Middle frontal gyrus (tissue), 1 donor: ENCODE measurements around the gene C10orf53.
"Not testable (repeated sequence)": the region's sequence is repeated elsewhere in the genome, so short reads cannot be mapped to it uniquely, and the experiment has no call there.

Experiments used
- DNase-seq: peaks from one replicate; pipeline ENCODE4 v3.0.0-alpha.2; 2015; ENCODE audit warnings: low spot score; ENCODE audit errors: extremely low spot score

C10orf53 gene

GRCh38 chr10:49688261-49688846 is 8.9 kb downstream of the C10orf53 start:
- DNase-seq = no peak

GRCh38 chr10:49688920-49689319 is 9.5 kb downstream of the C10orf53 start:
- DNase-seq = no peak

- DNase-seq = no peak
These were observed 10.5 kb downstream of the C10orf53 start for GRCh38 chr10:49689882-49690510.

GRCh38 chr10:49690698-49691356 is 11.4 kb downstream of the C10orf53 start:
- DNase-seq = no peak

DNA sequence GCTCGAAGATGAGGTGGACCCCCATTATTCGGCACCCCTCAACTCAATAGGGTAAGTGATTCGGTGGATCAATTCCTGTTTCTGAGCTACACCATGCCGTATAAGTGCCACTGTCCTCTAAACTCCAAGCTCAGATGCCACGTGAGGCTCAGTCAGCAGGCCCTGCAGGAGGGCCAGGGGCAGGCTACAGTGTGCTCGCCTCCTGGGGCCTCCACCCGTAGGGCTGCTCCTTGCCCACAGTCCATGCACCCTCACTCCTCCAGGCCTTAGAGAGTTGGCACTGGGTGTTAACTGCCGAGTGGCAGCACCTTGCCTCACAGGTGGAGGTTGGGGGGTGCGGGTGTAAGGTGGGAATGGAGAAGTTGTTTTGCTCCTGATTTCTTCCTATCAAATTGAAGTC is 12.1 kb downstream of the C10orf53 start:
- no peak for DNase-seq

DNA sequence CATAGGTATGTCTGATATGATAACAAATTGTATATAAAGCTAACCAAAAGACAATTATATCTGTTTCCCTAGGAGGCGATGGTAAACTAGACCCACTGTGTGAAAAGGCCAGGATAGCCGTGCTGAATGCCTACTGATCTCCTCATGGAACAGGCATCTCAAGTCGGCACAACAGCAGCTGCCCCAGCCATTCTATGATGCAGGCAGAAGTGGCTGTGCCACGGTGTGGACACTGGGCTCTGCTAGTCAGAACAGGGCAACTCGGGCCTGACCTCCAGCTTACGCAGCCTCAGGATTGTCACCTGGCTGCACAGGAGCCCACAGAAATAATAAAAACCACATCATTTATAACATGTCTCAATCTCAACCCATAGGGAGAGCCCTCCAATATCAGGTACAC is 15.0 kb downstream of the C10orf53 start:
- DNase-seq = no peak

GRCh38 chr10:49696311-49696710 is 16.9 kb downstream of the C10orf53 start:
- no peak for DNase-seq

- DNase-seq = no peak
These were observed 19.2 kb downstream of the C10orf53 start for GRCh38 chr10:49698679-49699078.

DNA sequence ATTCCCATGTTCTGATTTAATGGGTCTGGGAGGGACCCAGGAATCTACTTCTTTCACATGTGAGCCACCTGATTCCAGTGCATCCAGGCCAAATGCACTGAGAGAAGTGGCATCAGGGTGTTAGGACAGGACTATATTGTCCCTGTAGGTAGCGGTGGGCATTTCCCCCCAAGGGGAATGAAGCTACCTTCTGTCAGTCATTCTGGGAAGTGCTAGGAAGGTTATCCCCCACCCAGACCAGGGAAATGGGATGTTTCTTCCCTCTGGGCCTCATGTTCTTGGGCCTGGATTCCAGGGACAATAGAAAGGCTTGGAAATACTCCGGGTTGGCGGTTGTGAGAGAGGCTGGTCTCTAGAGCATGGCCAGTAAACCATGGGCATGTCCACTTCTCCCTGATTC is 20.8 kb downstream of the C10orf53 start:
- no peak for DNase-seq

GRCh38 chr10:49700997-49701396 is 21.5 kb downstream of the C10orf53 start:
- DNase-seq = no peak

GRCh38 chr10:49707585-49707984 is 28.1 kb downstream of the C10orf53 start:
- DNase-seq = no peak

DNA sequence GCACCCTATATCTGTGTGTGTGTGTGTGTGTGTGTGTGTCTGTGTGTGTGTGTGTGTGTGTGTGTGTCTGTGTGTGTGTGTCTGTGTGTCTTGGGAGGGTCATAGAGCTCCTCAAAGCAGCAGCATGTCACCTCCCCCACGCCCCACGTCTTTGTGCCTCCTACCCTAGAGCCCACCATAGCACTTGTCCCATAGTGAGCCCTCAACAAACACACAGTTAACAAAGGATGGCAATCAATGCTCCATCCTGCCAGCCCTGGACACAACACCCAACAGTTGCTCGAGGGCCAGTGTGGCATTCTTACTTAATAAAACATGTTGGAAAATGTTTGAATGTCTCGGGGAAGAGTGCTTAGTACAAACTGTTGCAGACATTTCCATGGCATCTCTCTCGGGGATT is 30.5 kb downstream of the C10orf53 start:
- no peak for DNase-seq

GRCh38 chr10:49710966-49711365 is 31.5 kb downstream of the C10orf53 start:
- DNase-seq = no peak

GRCh38 chr10:49711481-49711880 is 32.0 kb downstream of the C10orf53 start:
- DNase-seq = no peak

GRCh38 chr10:49713266-49713665 is 33.8 kb downstream of the C10orf53 start:
- DNase-seq = no peak

DNA sequence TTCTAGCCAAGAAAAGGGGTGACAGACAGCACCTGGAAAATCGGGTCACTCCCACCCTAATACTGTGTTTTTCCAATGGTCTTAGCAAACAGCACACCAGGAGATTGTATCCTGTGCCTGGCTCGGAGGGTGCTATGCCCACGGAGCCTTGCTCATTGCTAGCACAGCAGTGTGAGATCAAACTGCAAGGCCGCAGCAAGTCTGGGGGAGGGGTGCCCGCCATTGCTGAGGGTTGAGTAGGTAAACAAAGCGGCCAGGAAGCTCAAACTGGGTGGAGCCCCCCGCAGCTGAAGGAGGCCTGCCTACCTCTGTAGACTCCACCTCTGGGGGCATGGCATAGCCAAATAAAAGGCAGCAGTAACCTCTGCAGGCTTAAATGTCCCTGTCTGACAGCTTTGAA is 35.7 kb downstream of the C10orf53 start:
- DNase-seq = not testable (repeated sequence)

GRCh38 chr10:49726593-49726992 is 47.1 kb downstream of the C10orf53 start:
- DNase-seq = no peak

GRCh38 chr10:49733866-49734265 is 54.4 kb downstream of the C10orf53 start:
- no peak for DNase-seq

DNA sequence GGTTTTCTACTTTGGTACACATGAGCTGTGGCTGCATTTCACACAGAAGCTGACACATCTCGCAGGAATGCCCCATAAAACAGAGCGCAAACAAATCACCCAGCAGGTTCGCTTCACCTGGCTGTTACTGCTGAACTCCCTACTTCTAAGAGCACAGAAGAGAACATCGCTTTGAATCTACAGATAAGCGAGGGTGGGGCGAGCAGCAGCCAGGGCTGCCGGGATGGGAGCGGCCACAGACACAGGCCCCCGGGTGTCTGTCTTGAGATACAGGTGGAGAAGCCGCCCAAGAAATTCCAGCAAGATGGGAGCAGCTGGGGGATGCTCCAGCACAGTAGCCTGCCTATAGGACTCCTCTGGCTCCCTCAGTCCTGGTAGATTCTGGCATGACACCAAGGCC is 55.2 kb downstream of the C10orf53 start:
- no peak for DNase-seq

GRCh38 chr10:49735161-49735560 is 55.7 kb downstream of the C10orf53 start:
- DNase-seq = no peak

DNA sequence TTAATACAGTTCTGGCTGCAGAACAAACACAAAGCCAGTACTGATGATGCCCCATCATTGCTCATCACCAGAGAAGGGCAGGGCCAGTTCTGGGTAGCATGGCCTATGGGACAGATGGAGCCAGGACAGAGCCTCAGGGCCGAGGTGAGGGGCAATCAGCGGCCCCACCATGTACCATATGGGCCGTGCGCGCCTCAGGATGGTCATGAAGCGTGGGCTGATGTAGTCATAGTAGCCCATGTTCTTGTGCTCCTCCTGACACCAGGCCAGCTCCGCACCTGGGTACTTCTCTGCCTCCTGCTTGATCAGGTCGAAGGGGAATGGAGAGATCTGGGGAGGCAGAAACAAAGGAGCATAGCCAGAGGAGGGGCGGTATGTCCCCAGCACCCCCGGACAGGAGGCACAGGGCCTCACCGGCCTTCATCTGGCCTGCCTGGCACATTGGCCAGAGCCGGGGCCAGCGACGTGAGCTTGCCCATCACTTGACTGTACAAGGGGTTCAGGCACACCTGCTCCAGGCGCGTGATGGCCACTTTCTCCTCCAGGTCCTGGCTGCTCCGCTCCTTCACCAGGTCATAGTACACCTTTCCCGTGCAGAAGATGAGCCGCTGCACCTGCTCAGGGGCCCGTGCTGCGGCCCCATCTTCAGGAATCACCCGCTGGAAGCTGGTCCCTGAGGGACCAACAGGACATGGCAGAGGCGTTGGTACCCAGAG is 56.6 kb downstream of the C10orf53 start:
- DNase-seq = no peak

GRCh38 chr10:49736564-49737113 is 57.2 kb downstream of the C10orf53 start:
- DNase-seq = no peak
